Stimulated activated CD8-positive, alpha-beta memory T cell treated with anti-CD3 and anti-CD28 coated beads, Interleukin-15, amount 100 ng/mL, for 48 hours (primary cell): Measurements from ENCODE around the gene PIP4K2A.
"Not testable (repeated sequence)": the region's sequence is repeated elsewhere in the genome, so short reads cannot be mapped to it uniquely, and the experiment has no call there.

Source experiments
- DNase-seq, 2 donors: peaks; one replicate each; pipeline ENCODE4 v3.0.0-alpha.2; 2020; ENCODE audit warnings: low read depth in 2 of 2

PIP4K2A gene

DNA sequence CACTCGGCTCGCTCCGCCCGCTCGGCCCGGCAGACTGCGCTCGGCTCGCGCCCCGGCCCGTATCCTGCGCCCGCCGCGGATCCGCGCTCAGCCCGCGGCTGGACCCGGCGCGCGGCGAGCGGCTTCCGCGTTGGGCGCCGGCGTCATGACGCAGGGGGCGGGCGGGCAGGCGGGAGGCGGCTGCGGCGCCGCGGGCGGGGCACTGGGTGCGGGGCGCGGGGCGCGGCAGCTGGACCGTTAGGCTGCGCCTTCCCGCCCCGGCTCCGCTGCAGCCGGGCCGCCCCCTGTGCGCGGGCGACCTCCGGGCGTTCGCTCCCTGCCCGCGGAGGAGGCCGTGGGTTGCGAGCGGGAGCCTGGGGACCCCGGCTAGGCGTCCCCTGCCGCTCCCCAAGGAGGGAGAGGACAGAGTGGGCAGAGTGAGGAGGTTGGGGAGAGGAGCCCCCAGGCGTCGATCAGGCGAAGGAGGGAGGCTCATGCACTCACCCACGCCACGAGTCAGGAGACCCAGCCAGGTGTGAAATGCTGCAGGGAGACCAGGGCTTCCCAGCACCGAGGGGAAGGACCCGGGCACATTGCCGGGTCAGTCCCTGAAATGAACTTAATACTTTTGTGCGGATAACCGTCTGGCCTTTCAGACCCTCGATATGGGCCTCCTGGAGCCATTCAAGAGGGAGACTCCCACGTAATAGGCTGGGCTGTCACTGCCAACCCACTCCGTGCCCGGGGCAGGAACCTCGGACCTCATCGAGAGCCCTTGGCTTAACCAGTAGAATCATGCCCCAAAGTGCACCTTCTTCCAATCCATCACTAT is at the start of gene PIP4K2A:
Gene PIP4K2A, minus strand, starts transcription at position 100 of the 811 bp plus-strand sequence. CDS start 252 bp downstream, outside the sequence.
- DNase-seq = peak; percentile 68 to 70

DNA sequence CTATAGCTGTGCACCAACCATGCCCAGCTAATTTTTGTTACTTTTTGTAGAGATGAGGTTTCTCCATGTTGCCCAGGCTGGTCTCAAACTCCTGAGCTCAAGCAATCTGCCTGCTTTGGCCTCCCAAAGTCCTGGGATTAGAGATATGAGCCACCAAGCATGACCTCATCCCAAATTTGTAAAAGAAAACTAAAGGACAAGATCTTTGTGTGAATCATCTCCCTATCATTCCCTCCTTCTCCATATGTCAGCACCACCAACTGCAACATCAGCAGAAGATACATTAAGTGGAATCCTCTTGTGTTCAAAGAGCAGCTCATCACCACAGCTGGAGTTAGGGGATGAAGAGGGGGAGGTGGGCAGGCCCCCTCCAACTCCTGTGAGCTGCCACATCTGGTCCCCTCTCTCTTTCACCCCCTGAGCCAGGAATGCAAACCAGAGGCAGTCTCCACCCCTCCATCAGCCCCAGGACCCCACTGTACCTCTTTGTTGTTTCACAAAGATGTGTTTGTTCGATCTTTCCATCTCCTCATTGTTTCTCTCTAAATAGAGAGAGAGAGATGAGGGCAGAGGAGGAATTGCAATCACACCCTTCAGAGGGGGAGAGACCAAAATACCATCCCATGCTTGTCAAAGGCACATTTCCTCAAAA is 47.3 kb upstream of the PIP4K2A start:
- DNase-seq = no peak

DNA sequence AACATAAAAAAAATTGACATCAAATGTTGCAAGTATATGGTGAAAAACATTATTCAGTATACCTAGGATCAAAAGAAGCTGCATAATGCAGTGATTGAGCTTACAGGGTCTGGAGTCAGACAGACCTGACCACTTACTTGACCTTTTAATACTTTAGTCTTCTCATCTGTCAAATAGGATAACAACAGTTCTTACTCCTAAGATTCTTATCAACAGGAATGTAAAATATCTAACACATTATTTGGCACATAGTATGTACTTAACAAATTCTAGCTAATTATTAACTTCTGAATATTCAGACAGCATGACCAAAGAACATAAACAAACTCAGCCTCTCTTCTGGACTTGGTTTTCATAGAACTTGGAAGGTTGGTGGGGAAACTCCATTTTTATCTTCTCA is 45.6 kb upstream of the PIP4K2A start:
- no peak for DNase-seq

DNA sequence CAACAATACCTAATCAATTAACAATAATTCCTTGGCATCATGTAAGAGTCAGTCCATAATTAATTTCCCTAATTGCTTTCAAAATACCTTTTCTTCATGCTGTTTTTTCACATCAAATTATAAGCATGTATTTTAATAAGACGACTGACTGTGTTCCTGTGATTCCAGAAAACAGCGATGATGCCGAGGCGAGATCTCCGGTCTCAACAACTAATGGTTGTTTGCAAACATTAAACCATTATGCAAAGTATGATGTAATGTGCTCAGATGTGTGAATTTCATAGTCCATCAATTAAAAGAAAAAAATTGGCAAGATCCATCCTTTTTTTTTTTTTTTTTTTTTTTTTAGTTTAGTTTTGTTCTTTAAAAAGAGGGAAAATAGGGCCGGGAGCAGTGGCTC is 44.5 kb upstream of the PIP4K2A start:
- no peak for DNase-seq

DNA sequence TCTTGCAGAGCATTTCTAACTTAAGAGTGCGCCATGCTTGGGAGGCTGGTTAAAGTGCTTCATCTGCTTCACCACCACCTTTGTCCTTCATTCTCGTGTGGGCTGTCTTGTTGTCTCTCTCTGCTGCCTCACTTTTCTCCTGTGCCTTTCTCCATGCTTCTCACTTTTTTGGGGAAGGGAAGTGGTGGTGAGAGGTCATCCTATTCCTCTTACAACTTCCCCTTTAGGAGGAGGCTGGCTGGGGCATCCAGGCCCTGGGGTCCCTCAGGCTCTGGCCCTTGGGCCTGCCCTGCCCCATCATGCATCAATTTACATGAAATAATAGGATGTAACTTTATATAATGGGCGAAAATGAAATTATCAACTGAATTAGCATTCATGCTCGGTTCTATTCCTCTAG is 39.9 kb upstream of the PIP4K2A start:
- DNase-seq = no peak

DNA sequence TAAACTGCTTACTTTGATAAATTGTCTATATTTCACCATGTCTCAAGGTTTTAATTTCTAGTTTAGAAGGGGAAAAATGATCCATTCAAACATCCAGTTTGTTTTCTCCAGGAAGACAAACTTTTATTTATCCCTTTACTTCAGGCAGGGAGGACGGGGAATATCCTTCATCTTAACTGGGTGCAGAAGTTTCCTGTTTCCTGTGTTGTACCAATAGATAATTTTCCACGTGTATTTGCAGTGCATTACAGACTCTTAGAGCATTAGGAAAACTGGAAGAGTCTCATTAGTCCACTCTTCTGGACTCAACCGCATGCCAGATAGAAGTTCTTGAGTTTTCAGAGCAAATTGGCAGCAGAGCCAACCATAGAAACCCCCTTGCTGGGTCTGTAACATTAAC is 39.4 kb upstream of the PIP4K2A start:
- no peak for DNase-seq

DNA sequence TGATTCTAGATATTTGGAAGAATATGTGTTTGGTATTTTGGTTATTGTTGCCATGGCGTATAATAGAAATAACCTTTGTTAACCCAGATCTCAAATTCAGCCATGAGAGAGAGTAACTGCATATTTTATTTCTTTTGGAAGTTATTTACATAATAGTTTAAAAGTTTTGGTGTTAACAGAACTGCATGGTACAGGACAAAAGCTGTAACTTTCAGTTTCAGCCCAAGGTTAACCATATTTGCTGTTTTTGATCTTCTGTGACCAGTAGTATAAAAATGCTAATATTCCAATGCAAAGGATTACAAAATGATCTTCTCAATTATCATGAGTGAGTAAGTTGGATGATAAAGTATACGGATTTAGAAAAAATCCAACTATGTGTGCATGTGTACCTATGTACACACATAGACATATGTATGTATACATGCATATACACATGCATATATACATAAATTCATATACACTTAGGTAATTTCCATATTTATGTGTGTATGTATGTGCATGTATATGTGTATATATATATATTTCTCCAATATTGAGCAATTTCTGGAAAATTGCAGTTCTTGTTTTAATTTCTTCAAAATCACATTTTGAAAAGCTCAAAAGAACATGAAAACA is 38.0 kb upstream of the PIP4K2A start:
- no peak for DNase-seq

DNA sequence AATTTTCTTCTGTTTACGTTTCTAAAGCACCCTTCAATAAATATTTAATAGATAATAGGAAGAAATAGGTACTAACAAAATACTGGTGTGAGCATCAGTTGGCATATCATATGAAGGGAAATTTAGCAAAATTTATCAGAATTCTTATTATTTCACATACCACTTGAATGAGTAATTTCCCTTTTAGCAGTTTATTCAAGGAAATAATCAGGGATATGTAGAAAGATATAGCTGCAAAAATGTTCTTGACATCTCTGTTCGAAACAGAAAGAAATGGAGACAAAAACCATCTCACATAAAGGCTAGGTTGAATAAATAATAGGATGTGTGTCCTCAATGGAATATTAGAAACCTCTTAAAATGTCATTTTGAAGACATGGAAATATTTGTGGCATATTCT is 35.8 kb upstream of the PIP4K2A start:
- no peak for DNase-seq

DNA sequence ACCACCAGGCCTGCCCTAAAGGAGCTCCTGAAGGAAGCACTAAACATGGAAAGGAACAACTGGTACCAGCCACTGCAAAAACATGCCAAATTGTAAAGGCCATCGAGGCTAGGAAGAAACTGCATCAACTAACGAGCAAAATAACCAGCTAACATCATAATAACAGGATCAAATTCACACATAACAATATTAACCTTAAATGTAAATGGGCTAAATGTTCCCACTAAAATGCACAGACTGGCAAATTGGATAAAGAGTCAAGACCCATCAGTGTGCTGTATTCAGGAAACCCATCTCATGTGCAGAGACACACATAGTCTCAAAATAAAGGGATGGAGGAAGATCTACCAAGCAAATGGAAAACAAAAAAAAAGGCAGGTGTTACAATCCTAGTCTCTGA is 30.5 kb upstream of the PIP4K2A start:
- DNase-seq = not testable (repeated sequence)

DNA sequence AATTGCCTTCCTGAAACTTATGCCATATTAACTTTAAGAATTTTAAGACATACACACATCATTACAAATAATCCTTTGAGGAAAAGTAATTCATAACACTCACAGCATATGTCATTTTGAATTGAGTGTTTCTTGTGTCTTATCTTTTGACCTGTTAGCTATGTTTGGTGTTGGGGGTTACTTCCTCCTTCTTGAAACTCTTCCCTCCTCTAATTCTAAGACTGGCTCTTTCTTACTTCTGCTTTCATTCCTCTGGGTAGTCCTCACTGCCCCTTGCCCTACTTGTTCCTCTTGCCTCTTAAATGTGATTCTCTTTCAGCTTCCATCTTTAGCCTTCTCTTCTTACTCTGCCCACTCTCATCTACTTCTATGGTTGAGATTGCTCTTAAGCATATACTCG is 28.3 kb upstream of the PIP4K2A start:
- DNase-seq = no peak

DNA sequence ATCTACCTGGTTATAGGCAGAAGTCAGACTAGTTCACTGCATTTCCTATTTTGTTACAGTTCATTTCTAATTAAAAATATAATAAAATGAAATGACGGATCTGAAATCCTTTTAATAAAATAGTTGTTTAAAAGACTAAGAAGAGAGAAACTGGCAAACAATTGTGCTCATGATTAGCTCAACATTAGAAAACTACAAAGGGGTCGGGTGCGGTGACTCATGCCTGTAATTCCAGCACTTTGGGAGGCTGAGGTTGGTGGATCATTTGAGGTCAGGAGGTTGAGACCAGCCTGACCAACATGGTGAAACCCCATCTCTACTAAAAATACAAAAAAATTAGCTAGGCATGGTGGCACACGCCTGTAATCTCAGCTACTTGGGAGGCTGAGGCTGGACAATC is 27.3 kb upstream of the PIP4K2A start:
- not testable (repeated sequence) for DNase-seq

DNA sequence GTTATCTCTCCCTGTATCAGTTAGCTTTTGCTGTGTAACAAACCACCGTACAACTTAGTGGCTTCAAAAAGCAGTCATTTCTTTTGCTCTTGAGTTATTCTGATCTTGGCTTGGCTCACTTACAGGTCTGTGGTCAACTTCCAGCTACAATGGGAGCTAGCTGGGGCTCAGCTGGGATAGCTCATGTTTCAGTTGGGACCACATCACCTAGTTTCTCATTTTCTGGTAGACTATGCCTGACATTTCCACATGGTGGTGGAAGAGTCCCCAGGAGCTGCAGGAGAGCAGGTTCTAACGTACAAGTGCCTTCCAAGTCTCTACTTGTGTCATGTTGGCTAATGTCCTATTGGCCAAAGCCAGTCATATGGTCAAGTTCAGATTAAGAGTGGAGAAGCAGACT is 25.8 kb upstream of the PIP4K2A start:
- no peak for DNase-seq

DNA sequence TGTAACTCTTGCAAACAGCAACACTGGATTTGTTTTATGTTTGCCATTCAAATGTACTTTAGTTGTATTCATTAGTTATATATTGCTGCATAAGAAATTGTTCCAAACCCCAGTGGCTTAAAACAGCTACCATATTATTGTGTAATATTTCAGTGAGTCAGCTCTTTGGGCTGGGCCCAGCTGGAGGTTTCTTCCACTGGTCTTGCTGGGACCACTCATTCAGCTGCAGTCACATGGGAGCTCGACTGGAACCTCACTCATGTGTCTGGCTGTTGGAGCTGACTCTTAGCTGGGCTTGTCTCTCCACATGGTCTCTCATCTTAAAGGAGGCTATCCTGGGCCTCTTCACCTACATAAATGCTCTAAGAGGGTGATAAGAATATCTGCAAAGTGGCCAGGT is 23.2 kb upstream of the PIP4K2A start:
- DNase-seq = no peak

DNA sequence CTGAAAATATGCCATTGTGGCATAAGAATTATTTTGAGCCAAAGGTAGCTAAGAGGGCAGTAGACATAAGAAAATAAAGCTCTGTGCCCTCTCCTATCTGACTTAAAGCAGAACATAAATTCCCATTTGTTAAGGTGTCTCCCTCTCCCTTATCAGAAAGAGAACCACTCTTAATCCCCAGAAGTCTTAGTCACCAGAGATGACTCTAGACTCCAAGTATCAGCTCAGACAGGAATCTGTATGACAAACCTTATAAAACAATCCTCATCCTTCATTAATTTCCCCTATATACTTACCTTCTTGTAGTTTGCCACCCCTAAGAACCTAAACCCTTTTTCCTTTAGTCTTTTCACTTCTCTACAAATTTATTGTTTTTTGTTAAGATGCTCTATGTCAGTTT is 21.8 kb upstream of the PIP4K2A start:
- DNase-seq = no peak

DNA sequence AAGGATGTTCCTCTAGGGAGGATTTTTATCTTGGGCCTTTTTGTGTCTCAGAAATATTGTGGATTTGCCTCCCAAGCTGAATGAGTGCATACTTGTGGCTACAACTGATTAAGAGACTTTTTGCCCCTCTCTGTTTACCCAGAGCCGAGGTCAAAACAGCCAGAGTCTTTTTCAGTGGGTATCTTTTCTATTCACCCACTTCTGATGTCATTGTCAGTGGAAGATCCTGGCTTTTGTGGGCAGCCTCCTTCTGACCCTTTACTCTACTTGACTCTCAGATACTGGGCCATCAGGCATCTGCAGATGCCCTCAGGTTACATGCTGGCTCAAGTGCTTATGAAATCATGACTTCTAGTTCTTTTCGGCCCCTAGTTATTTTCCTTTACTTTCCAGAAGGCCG is 19.6 kb upstream of the PIP4K2A start:
- DNase-seq = no peak

DNA sequence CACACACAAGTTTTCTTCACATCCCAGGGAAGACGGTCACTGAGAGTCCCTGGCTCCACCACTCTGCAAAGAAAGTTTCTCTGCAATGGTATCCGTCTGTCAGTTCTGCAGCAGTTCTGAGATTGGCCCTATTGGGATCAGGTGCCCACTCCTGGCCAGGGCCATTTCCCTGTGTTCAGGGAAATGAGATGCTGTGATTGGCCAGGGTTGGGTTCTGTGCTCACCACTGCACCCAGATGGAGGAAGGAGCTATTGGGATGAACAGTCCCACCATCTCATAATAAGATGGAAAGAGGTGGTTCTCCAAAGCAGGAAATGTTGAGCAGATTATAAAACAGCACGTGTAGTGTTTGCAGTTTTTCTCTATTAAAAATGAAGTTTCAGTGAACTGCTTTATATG is 13.3 kb upstream of the PIP4K2A start:
- no peak for DNase-seq

DNA sequence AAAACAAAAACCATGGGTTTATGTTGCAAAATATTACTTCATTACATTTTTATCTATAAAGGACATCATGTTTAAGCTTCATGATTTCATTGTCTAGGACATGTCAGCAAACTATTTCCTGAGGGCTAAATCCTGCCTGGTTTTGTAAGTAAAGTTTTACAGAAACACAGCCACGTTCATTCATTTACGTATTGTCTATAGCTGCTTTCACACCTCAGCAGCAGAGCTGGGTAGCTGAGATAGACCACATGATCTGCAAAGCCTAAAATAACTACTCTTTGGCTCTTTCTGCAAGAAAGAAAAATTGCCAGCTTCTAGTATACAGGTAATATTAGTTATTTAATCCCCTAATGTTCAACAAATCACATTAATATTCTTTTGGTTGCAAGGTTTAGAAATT is 12.7 kb upstream of the PIP4K2A start:
- DNase-seq = no peak

DNA sequence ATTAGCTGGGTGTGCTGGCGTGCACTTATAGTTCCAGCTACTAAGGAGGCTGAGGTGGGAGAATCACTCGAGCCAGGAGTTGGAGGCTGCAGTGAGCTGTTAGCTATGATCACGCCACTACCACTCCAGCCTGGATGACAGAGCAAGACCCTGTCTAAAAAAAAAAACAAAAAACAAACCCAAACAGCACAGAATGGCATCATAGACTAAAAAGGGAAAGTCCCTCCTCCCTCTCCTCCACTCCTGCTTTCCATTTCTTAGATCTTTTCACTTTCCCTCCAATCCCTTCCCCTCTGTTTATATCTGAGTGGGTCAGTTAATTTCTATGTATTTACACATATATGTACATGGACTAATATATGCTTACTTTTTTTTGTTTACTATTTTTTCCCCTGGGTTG is 10.4 kb upstream of the PIP4K2A start:
- DNase-seq = no peak

DNA sequence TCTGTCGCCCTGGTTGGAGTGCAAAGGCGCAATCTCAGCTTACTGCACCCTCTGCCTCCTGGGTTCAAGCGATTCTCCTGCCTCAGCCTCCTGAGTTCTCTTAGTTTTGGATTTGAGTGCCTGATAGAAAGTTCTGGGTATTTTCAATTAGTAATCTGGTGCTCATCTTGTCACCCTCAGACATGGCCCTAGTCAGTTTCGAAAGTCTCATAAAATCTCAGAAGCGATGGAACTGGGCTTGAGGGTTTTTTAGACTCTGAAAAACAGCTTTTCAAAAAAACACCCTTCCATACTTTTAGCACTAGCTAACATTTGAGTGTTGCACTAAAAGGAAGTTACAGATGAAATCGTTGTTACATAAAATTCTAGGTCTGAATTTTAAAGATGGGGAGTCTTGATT is 9.4 kb upstream of the PIP4K2A start:
- DNase-seq = no peak

DNA sequence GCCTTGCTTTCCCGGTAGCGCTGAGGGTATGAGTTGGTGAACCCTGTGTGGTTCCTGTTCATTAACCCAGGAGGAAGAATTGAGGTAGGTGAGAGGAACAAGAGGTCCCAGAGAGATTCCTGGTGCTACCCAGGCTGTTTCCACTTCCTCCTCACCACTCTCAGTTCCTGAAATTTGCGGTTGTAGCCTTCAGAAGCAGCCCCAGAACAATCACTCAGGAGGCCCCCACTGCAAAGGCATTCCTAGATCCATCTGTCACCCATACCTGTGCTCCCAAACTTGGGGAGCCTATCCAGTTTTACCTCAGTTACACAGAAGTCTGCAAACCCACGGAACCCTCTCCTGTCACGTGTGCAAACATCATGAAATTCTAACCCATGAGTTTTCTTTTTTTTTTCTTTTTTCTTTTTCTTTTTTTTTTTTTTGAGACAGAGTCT is 9.0 kb upstream of the PIP4K2A start:
- no peak for DNase-seq

DNA sequence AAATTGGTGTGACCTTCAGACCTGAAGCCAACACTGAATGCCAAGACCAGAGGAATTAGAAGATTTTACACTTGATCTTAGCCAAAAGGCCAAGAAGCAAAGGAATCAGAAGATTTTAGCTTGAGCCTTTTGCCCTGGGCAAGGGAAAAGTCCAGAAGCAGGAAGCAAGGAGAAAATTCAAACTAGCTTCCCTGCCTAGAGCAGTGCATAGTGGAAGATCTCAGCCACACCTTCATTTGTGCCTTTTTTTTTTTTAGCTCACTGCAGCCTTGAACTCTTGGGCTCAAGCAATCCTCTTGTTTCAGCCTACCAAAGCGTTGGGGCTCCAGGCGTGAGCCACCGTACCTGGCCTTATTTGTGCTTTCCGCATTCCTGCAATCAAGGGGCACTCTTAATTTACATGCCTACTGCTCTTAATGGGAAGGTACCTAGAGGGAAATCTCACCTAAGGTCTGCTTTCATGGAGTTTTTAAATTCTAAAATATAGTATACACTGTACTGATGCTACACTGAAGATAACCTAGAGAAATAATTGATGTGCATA is 8.3 kb upstream of the PIP4K2A start:
- no peak for DNase-seq

DNA sequence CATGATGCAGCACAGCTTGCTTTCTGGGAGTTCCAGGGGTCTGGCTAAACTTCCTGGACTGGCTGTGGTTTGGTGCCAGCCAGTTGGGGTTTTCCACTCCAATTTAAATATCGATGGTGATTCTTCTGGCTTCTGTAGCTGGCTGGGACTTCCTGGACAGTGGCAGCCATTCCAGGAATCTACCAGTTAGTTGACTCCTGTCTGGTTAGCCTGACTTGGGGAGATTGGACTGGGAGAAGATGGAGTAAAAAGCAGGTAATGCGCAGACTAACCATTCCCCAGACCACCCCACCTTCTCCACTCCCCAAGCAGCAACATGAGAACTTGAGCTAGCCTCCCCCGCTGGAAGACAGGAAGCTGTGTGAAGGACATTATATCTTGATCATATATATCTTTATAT is 6.3 kb upstream of the PIP4K2A start:
- no peak for DNase-seq
